Measurements from ENCODE around the gene TMEM245. TPM values are rescaled to one million over a fixed set of nuclear protein-coding genes. Genes with fewer than 3 reads are reported as not detected.
"Not testable (repeated sequence)": the region's sequence is repeated elsewhere in the genome, so short reads cannot be mapped to it uniquely, and the experiment has no call there.

The TMEM245 gene
- polyA plus RNA-seq, 3 donors, result 57.1 to 88.9 (median 76.0) TPM

- DNase-seq (ENCODE audit: extremely low read depth in 1 of 11, low read depth in 9 of 11, low spot score in 4 of 11), result no peak
Observed at GRCh38 chr9:109085510-109085909, 34.2 kb downstream of the TMEM245 start.

- no peak for DNase-seq (ENCODE audit: extremely low read depth in 1 of 11, low read depth in 9 of 11, low spot score in 4 of 11)
Observed at GRCh38 chr9:109083813-109084405, 35.8 kb downstream of the TMEM245 start.

GRCh38 chr9:109083141-109083540 is 36.6 kb downstream of the TMEM245 start:
- no peak for DNase-seq (ENCODE audit: extremely low read depth in 1 of 11, low read depth in 9 of 11, low spot score in 4 of 11)

GRCh38 chr9:109082091-109082620 is 37.6 kb downstream of the TMEM245 start:
- no peak for DNase-seq (ENCODE audit: extremely low read depth in 1 of 11, low read depth in 9 of 11, low spot score in 4 of 11)

GRCh38 chr9:109074236-109074889 is 45.4 kb downstream of the TMEM245 start:
- DNase-seq (ENCODE audit: extremely low read depth in 1 of 11, low read depth in 9 of 11, low spot score in 4 of 11), result no peak

GRCh38 chr9:109072821-109073435 is 46.8 kb downstream of the TMEM245 start:
- DNase-seq (ENCODE audit: extremely low read depth in 1 of 11, low read depth in 9 of 11, low spot score in 4 of 11), result no peak

- no peak for DNase-seq (ENCODE audit: extremely low read depth in 1 of 11, low read depth in 9 of 11, low spot score in 4 of 11)
Observed at GRCh38 chr9:109072133-109072692, 47.5 kb downstream of the TMEM245 start.

GRCh38 chr9:109068764-109069163 is 51.0 kb downstream of the TMEM245 start:
- DNase-seq (ENCODE audit: extremely low read depth in 1 of 11, low read depth in 9 of 11, low spot score in 4 of 11), result no peak

- DNase-seq (ENCODE audit: extremely low read depth in 1 of 11, low read depth in 9 of 11, low spot score in 4 of 11), result no peak
Observed at GRCh38 chr9:109064963-109065702, 54.6 kb downstream of the TMEM245 start.

- no peak for DNase-seq (ENCODE audit: extremely low read depth in 1 of 11, low read depth in 9 of 11, low spot score in 4 of 11)
Observed at GRCh38 chr9:109063760-109064159, 56.0 kb downstream of the TMEM245 start.

GRCh38 chr9:109062543-109062942 is 57.2 kb downstream of the TMEM245 start:
- DNase-seq (ENCODE audit: extremely low read depth in 1 of 11, low read depth in 9 of 11, low spot score in 4 of 11), result no peak

- DNase-seq (ENCODE audit: extremely low read depth in 1 of 11, low read depth in 9 of 11, low spot score in 4 of 11), result no peak
Observed at GRCh38 chr9:109060191-109060590, 59.6 kb downstream of the TMEM245 start.

- DNase-seq (ENCODE audit: extremely low read depth in 1 of 11, low read depth in 9 of 11, low spot score in 4 of 11), result not testable (repeated sequence)
Observed at GRCh38 chr9:109053121-109053520, 66.6 kb downstream of the TMEM245 start.

- no peak for DNase-seq (ENCODE audit: extremely low read depth in 1 of 11, low read depth in 9 of 11, low spot score in 4 of 11)
Observed at GRCh38 chr9:109052416-109052815, 67.3 kb downstream of the TMEM245 start.

- DNase-seq (ENCODE audit: extremely low read depth in 1 of 11, low read depth in 9 of 11, low spot score in 4 of 11), result no peak
Observed at GRCh38 chr9:109051733-109052132, 68.0 kb downstream of the TMEM245 start.

GRCh38 chr9:109050444-109050843 is 69.3 kb downstream of the TMEM245 start:
- no peak for DNase-seq (ENCODE audit: extremely low read depth in 1 of 11, low read depth in 9 of 11, low spot score in 4 of 11)

- DNase-seq (ENCODE audit: extremely low read depth in 1 of 11, low read depth in 9 of 11, low spot score in 4 of 11), result no peak
Observed at GRCh38 chr9:109048822-109049221, 70.9 kb downstream of the TMEM245 start.

- no peak for DNase-seq (ENCODE audit: extremely low read depth in 1 of 11, low read depth in 9 of 11, low spot score in 4 of 11)
Observed at GRCh38 chr9:109047259-109047658, 72.5 kb downstream of the TMEM245 start.

GRCh38 chr9:109046346-109046745 is 73.4 kb downstream of the TMEM245 start:
- DNase-seq (ENCODE audit: extremely low read depth in 1 of 11, low read depth in 9 of 11, low spot score in 4 of 11), result no peak
